Activated B cell treated with CpG ODN at 0.5 μM for 24 hours (primary cell): ENCODE results near the gene SEC11C. TPM values are rescaled to one million over a fixed set of nuclear protein-coding genes. Genes with fewer than 3 reads are reported as not detected.

Source experiments
- ATAC-seq: fragments of 200-7000 bp; cut with Tn5 transposase; one replicate; pipeline ENCODE4 v1.10.0; 2021; ENCODE audit warnings: low read depth, mild to moderate bottlenecking, moderate library complexity
- CTCF ChIA-PET: fragments of 350-600 bp; sonication (Branson Sonifier 250); formaldehyde crosslinking; loops from one replicate; lab custom pipeline; 2021; ENCODE audit warnings: antibody characterized with exemption; lab: Charles Lee
- POLR2A ChIA-PET: fragments of 350-600 bp; sonication (Branson Sonifier 250); formaldehyde crosslinking; loops from one replicate; lab custom pipeline; 2021; ENCODE audit warnings: antibody characterized with exemption; lab: Charles Lee
- DNase-seq: peaks from one replicate; pipeline ENCODE4 v3.0.0; 2022
- H3K27ac Mint-ChIP-seq: one replicate; pipeline ENCODE4 v1.8.0; 2020; ENCODE audit warnings: mixed read lengths
- H3K27me3 Mint-ChIP-seq: one replicate; pipeline ENCODE4 v1.8.0; 2021; ENCODE audit warnings: mixed read lengths
- H3K36me3 Mint-ChIP-seq: one replicate; pipeline ENCODE4 v1.8.0; 2021; ENCODE audit warnings: low read depth, mixed read lengths
- H3K4me1 Mint-ChIP-seq: one replicate; pipeline ENCODE4 v1.8.0; 2021; ENCODE audit warnings: mixed read lengths
- H3K4me3 Mint-ChIP-seq: one replicate; pipeline ENCODE4 v1.8.0; 2020; ENCODE audit warnings: mild to moderate bottlenecking, mixed read lengths
- H3K9me3 Mint-ChIP-seq: one replicate; pipeline ENCODE4 v1.8.0; 2020; ENCODE audit warnings: mixed read lengths
- CTCF ChIP-seq: fragments of 200-600 bp; IDR thresholded peaks from one replicate; pipeline ENCODE4 v1.8.0; 2022; ENCODE audit warnings: antibody characterized with exemption, mild to moderate bottlenecking
- intact Hi-C: fragments of 100-400 bp; cut with micrococcal nuclease; formaldehyde crosslinking; loops from one replicate; pipeline ENCODE4 v1.15.1; 2024
- total RNA-seq: library from RNA; stranded (reverse); gene quantifications from 2 replicates; pipeline ENCODE4 v1.2.3, GENCODE V29; 2022

Gene SEC11C
- total RNA-seq, 1 donor from 2014 or later: 112 TPM

DNA sequence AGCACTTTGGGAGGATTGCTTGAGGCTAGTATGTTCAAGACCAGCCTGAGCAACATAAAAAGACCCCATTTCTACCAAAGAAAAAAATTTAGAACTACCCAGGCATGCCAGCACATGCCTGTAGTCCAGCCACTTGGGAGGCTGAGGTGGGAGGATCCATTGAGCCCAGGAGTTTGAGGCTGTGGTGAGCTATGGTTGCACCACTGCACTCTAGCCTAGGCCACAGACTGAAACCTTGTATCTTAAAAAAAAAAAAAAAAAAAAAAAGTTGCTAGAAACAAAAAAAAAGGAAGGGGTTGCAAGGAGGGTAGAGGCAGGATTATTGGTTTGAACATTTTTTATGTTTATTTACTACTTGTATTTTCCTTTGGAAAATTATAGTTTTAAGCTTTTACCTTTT lies 4.8 kb downstream of the SEC11C start:
- intact Hi-C loops: loop anchor here (5.0 kb wide), 1 partner anchor 487 kb away; no protein-coding TSS in a partner anchor
- POLR2A ChIA-PET: no interaction called here
- Mint-ChIP-seq H3K36me3 (peaks cover 42% of the 10 kb centered on the region), H3K4me1 (peaks cover 56% of the 10 kb centered on the region), H3K27me3 (no peaks in the 10 kb centered on the region), H3K4me3 (no peak overlapping the region), H3K27ac (no peak overlapping the region), H3K9me3 (no peaks in the 10 kb centered on the region)
- no peak for ATAC-seq
- no peak for TF ChIP-seq CTCF
- no peak for DNase-seq
- CTCF ChIA-PET: interaction anchor here (0.8 kb wide), 1 partner anchor 61 kb away, joined by 3 read pairs; no protein-coding TSS in a partner anchor

DNA sequence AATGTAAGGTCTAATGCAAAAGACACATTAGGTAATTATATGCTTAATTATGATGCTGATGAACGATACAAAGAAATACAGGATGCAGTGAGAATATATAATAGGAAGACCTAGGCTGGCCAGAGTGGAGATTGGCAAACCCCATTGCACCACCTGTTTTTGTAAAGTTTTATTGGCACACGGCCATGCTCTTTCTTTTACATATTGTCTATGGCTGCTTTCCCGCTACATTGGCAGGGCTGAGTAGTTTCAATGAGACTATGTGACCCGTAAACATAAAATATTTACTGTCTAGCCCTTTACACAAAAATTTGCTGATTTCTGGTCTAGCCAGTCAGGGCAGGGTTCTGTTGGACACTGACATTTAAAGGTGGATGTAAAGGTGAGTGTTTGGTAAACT lies 5.4 kb downstream of the SEC11C start:
- DNase-seq (no peak), ATAC-seq (no peak)
- TF ChIP-seq CTCF: no peak
- POLR2A ChIA-PET: no interaction called here
- no peaks in the 10 kb centered on the region for H3K9me3 Mint-ChIP-seq
- peaks cover 55% of the 10 kb centered on the region for H3K4me1 Mint-ChIP-seq
- H3K36me3 Mint-ChIP-seq: peaks cover 44% of the 10 kb centered on the region
- no peaks in the 10 kb centered on the region for H3K27me3 Mint-ChIP-seq
- CTCF ChIA-PET: interaction anchor here (0.8 kb wide), 1 partner anchor 62 kb away, joined by 3 read pairs; no protein-coding TSS in a partner anchor
- H3K4me3 Mint-ChIP-seq: no peak overlapping the region
- no peak overlapping the region for H3K27ac Mint-ChIP-seq
- intact Hi-C loops: no loop called here

DNA sequence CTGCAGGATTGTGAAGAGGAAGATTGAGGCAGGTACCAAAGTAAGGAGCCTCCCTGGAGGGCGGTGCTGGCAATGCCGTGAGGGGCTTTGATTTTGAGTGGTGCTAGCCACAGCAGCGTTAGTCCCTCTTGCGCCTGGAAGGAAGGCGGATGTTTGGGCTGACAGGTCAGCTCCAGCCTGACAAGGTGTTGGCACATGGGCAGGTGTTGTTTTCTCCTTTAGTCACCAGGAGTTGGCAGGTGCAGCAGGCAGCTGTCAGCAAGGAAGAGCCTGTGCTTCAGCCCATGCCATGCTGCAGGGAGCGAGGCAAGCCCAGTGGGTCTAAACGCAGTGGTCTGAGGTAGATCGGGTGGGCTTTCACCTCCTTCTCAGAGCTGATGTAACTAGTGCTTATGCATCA lies 8.5 kb downstream of the SEC11C start:
- H3K4me3 Mint-ChIP-seq: no peak overlapping the region
- CTCF ChIA-PET: no interaction called here
- H3K27me3 Mint-ChIP-seq: no peaks in the 10 kb centered on the region
- intact Hi-C loops: no loop called here
- DNase-seq: no peak
- H3K4me1 Mint-ChIP-seq: peaks cover 26% of the 10 kb centered on the region
- H3K36me3 Mint-ChIP-seq: peaks cover 69% of the 10 kb centered on the region
- POLR2A ChIA-PET: no interaction called here
- TF ChIP-seq CTCF: no peak
- no peak overlapping the region for H3K27ac Mint-ChIP-seq
- H3K9me3 Mint-ChIP-seq: no peaks in the 10 kb centered on the region
- no peak for ATAC-seq

GRCh38 chr18:59149007-59149406 lies 9.3 kb downstream of the SEC11C start:
- H3K27me3 Mint-ChIP-seq: no peaks in the 10 kb centered on the region
- intact Hi-C loops: no loop called here
- no peaks in the 10 kb centered on the region for H3K9me3 Mint-ChIP-seq
- H3K4me1 Mint-ChIP-seq: peaks cover 19% of the 10 kb centered on the region
- DNase-seq: no peak
- H3K27ac Mint-ChIP-seq: no peak overlapping the region
- no peak overlapping the region for H3K4me3 Mint-ChIP-seq
- TF ChIP-seq CTCF: no peak
- ATAC-seq: no peak
- ChIA-PET CTCF (interaction anchor here (0.6 to 0.9 kb wide), 2 partner anchors 8 to 199 kb away, joined by 3 to 5 read pairs; no protein-coding TSS in a partner anchor), POLR2A (no interaction called here)
- peaks cover 74% of the 10 kb centered on the region for H3K36me3 Mint-ChIP-seq

DNA sequence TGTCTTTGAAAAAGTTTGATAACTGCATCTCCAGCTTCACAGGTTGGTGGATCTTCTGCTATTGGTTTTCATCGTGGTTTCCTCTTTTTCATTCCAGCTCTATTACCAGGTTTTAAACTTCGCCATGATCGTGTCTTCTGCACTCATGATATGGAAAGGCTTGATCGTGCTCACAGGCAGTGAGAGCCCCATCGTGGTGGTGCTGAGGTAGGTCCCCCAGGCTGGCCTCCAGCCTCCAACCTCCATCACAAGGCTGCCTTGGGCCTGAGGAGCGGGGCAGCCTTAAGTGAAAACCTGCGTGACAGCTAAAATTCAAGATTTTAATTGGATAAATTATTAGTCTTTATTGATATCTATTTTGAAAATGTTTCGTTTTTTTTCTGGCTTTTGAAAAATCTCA lies 9.7 kb downstream of the SEC11C start:
- no peaks in the 10 kb centered on the region for H3K27me3 Mint-ChIP-seq
- ChIA-PET POLR2A (no interaction called here), CTCF (interaction anchor here (0.6 to 0.9 kb wide), 2 partner anchors 8 to 198 kb away, joined by 3 to 5 read pairs; no protein-coding TSS in a partner anchor)
- no peaks in the 10 kb centered on the region for H3K9me3 Mint-ChIP-seq
- H3K27ac Mint-ChIP-seq: no peak overlapping the region
- H3K36me3 Mint-ChIP-seq: peaks cover 78% of the 10 kb centered on the region
- no peak for TF ChIP-seq CTCF
- no peak overlapping the region for H3K4me3 Mint-ChIP-seq
- H3K4me1 Mint-ChIP-seq: peaks cover 16% of the 10 kb centered on the region
- intact Hi-C loops: no loop called here
- ATAC-seq (no peak), DNase-seq (no peak)
